Testis (tissue), 2 donors: Measurements from ENCODE around the gene DCLK1.

Source experiments
- CTCF ChIP-seq, 3 experiments: fragments of 450-650 bp in 2 of 3; fragments of 200-600 bp in 1 of 3; sonication (generic) in 1 of 3; IDR thresholded peaks; one replicate each; pipeline ENCODE4 v1.5.1; 2016 to 2019; ENCODE audit warnings: antibody characterized with exemption in 3 of 3, mild to moderate bottlenecking in 2 of 3, moderate library complexity in 1 of 3
- POLR2A ChIP-seq: fragments of 450-650 bp; IDR thresholded peaks from one replicate; pipeline ENCODE4 v1.6.1; 2017; ENCODE audit warnings: antibody characterized with exemption, mild to moderate bottlenecking, moderate library complexity

- TF ChIP-seq CTCF (IDR thresholded peaks at IDR 0.05): no peak
- TF ChIP-seq POLR2A: no peak
Observed at GRCh38 chr13:35856721-35857364, 274.3 kb downstream of the DCLK1 start.
